IPS DF 6.9 (cell line): ENCODE results near the gene TNS3.

ENCODE experiments used
- DNase-seq: peaks from one replicate; pipeline ENCODE4 v3.0.0-alpha.2; 2013; ENCODE audit warnings: low read depth, low spot score
- H3K27ac ChIP-seq: one replicate; pipeline ENCODE4 v1.5.1; 2013; ENCODE audit warnings: low read length, control low read depth
- H3K27me3 ChIP-seq: 2 replicates; pipeline ENCODE4 v1.6.1; 2013; ENCODE audit warnings: mild to moderate bottlenecking, low read length; ENCODE audit not compliant: control insufficient read depth, insufficient read depth
- H3K36me3 ChIP-seq: 2 replicates; pipeline ENCODE4 v1.6.1; 2013; ENCODE audit warnings: low read length; ENCODE audit not compliant: control insufficient read depth, insufficient read depth
- H3K4me1 ChIP-seq: 2 replicates; pipeline ENCODE4 v1.6.1; 2013; ENCODE audit warnings: low read length; ENCODE audit not compliant: control insufficient read depth, insufficient read depth
- H3K4me3 ChIP-seq: 2 replicates; pipeline ENCODE4 v1.5.1; 2013; ENCODE audit warnings: mild to moderate bottlenecking, low read length
- H3K9me3 ChIP-seq: 2 replicates; pipeline ENCODE4 v1.6.1; 2013; ENCODE audit warnings: low read length, inconsistent platforms; ENCODE audit not compliant: control insufficient read depth, insufficient read depth
- WGBS: extraction: QIAGEN DNeasy Blood & Tissue Kit; methylation state at CpG from one replicate; pipeline ENCODE4 v1.1.7; 2013; ENCODE audit warnings: mixed read lengths, missing lambda C conversion rate; ENCODE audit not compliant: insufficient read length, insufficient coverage; 5-methylcytosine and 5-hydroxymethylcytosine counted together

Gene TNS3

GRCh38 chr7:47326808-47327207 is 255.1 kb downstream of the TNS3 start:
- Histone ChIP-seq H3K36me3 (no peaks in the 10 kb centered on the region), H3K27ac (no peak overlapping the region), H3K4me1 (peaks cover 10% of the 10 kb centered on the region), H3K27me3 (no peaks in the 10 kb centered on the region), H3K4me3 (no peak overlapping the region), H3K9me3 (no peaks in the 10 kb centered on the region)
- no CpG with 5 or more reads among the region's 8 CpGs for WGBS
- DNase-seq: no peak

- H3K27ac ChIP-seq: no peak overlapping the region
Measured at GRCh38 chr7:47326220-47326619, 255.7 kb downstream of the TNS3 start.

GRCh38 chr7:47325337-47325736 is 256.6 kb downstream of the TNS3 start:
- WGBS: no CpG with 5 or more reads among the region's 6 CpGs
- Histone ChIP-seq H3K36me3 (no peaks in the 10 kb centered on the region), H3K4me1 (peaks cover 10% of the 10 kb centered on the region), H3K27ac (no peak overlapping the region), H3K9me3 (no peaks in the 10 kb centered on the region), H3K4me3 (no peak overlapping the region), H3K27me3 (no peaks in the 10 kb centered on the region)
- no peak for DNase-seq

More at GRCh38 chr7:47326220-47326619, 255.7 kb downstream of the TNS3 start:
- Histone ChIP-seq H3K4me1 (peaks cover 10% of the 10 kb centered on the region), H3K4me3 (no peak overlapping the region), H3K36me3 (no peaks in the 10 kb centered on the region), H3K9me3 (no peaks in the 10 kb centered on the region), H3K27me3 (no peaks in the 10 kb centered on the region)
- no peak for DNase-seq
- WGBS: no CpG with 5 or more reads among the region's 2 CpGs

GRCh38 chr7:47323904-47324303 is 258.0 kb downstream of the TNS3 start:
- Histone ChIP-seq H3K36me3 (no peaks in the 10 kb centered on the region), H3K9me3 (no peaks in the 10 kb centered on the region), H3K4me3 (no peak overlapping the region), H3K27me3 (no peaks in the 10 kb centered on the region), H3K27ac (no peak overlapping the region), H3K4me1 (peaks cover 10% of the 10 kb centered on the region)
- WGBS: no CpG with 5 or more reads among the region's 4 CpGs
- no peak for DNase-seq

- Histone ChIP-seq H3K36me3 (no peaks in the 10 kb centered on the region), H3K4me1 (peaks cover 5% of the 10 kb centered on the region), H3K4me3 (no peak overlapping the region), H3K27ac (no peak overlapping the region), H3K9me3 (no peaks in the 10 kb centered on the region), H3K27me3 (no peaks in the 10 kb centered on the region)
- no CpG with 5 or more reads among the region's 11 CpGs for WGBS
- DNase-seq: no peak
Measured at GRCh38 chr7:47322731-47323130, 259.2 kb downstream of the TNS3 start.

- no CpG with 5 or more reads among the region's 5 CpGs for WGBS
- DNase-seq: no peak
- Histone ChIP-seq H3K27me3 (no peaks in the 10 kb centered on the region), H3K9me3 (no peaks in the 10 kb centered on the region), H3K36me3 (no peaks in the 10 kb centered on the region), H3K4me3 (no peak overlapping the region), H3K27ac (no peak overlapping the region), H3K4me1 (no peaks in the 10 kb centered on the region)
Measured at GRCh38 chr7:47320296-47320695, 261.6 kb downstream of the TNS3 start.

- no peak for DNase-seq
- Histone ChIP-seq H3K4me1 (peaks cover 1% of the 10 kb centered on the region; the same call in 1 of the 2 replicates), H3K36me3 (no peaks in the 10 kb centered on the region), H3K27me3 (no peaks in the 10 kb centered on the region), H3K9me3 (no peaks in the 10 kb centered on the region), H3K4me3 (no peak overlapping the region), H3K27ac (no peak overlapping the region)
- WGBS: no CpG with 5 or more reads among the region's 9 CpGs
Measured at GRCh38 chr7:47318395-47319182, 263.3 kb downstream of the TNS3 start.

GRCh38 chr7:47317487-47317886 is 264.4 kb downstream of the TNS3 start:
- H3K9me3 ChIP-seq: no peaks in the 10 kb centered on the region
- no peak overlapping the region for H3K27ac ChIP-seq
- no peaks in the 10 kb centered on the region for H3K36me3 ChIP-seq
- DNase-seq: no peak
- no CpG with 5 or more reads among the region's 2 CpGs for WGBS
- peaks cover 1% of the 10 kb centered on the region; the same call in 1 of the 2 replicates for H3K4me1 ChIP-seq
- no peaks in the 10 kb centered on the region for H3K27me3 ChIP-seq
- H3K4me3 ChIP-seq: no peak overlapping the region

GRCh38 chr7:47314728-47315607 is 266.9 kb downstream of the TNS3 start:
- H3K27me3 ChIP-seq: no peaks in the 10 kb centered on the region
- H3K36me3 ChIP-seq: no peaks in the 10 kb centered on the region
- no peak overlapping the region for H3K4me3 ChIP-seq
- WGBS: no CpG with 5 or more reads among the region's 29 CpGs
- DNase-seq: no peak
- no peak overlapping the region for H3K27ac ChIP-seq
- H3K9me3 ChIP-seq: no peaks in the 10 kb centered on the region
- H3K4me1 ChIP-seq: peaks cover 1% of the 10 kb centered on the region; the same call in 1 of the 2 replicates

GRCh38 chr7:47314248-47314647 is 267.7 kb downstream of the TNS3 start:
- Histone ChIP-seq H3K9me3 (no peaks in the 10 kb centered on the region), H3K36me3 (no peaks in the 10 kb centered on the region), H3K4me3 (no peak overlapping the region), H3K27ac (no peak overlapping the region), H3K4me1 (peaks cover 1% of the 10 kb centered on the region; the same call in 1 of the 2 replicates), H3K27me3 (no peaks in the 10 kb centered on the region)
- no peak for DNase-seq
- no CpG with 5 or more reads among the region's 8 CpGs for WGBS
